ENCODE data around the gene HPCAL1.

- TF ChIP-seq CTCF (conservative IDR thresholded peaks at IDR 0.05; ENCODE audit: low read length) = no peak
- no peak for TF ChIP-seq EZH2phosphoT487 (IDR thresholded peaks at IDR 0.05; ENCODE audit: borderline replicate concordance)
Measured at GRCh38 chr2:10310309-10310888, 7.7 kb downstream of the HPCAL1 start.

Data from Loucy (cell line).